HEK293 (cell line): ENCODE measurements around the gene GNAQ.

ENCODE experiments used
- CTCF ChIP-seq: fragments of 450-650 bp; formaldehyde crosslinking; IDR thresholded peaks from 2 replicates; pipeline ENCODE4 v1.5.1; 2016; ENCODE audit warnings: missing biosample characterization, missing genetic modification characterization
- KLF9 ChIP-seq: fragments of 450-650 bp; formaldehyde crosslinking; IDR thresholded peaks from 2 replicates; pipeline ENCODE4 v1.5.1; 2016; ENCODE audit warnings: missing biosample characterization, missing genetic modification characterization, low read depth
- PRDM4 ChIP-seq: fragments of 450-650 bp; formaldehyde crosslinking; IDR thresholded peaks from 2 replicates; pipeline ENCODE4 v1.5.1; 2017; ENCODE audit warnings: missing biosample characterization, missing genetic modification characterization
- RBAK ChIP-seq: fragments of 450-650 bp; formaldehyde crosslinking; IDR thresholded peaks from 2 replicates; pipeline ENCODE4 v1.5.1; 2016; ENCODE audit warnings: missing biosample characterization, missing genetic modification characterization
- TCF7L2 ChIP-seq: IDR thresholded peaks from 2 replicates; pipeline ENCODE4 v1.6.1; 2011; ENCODE audit warnings: low read depth, mild to moderate bottlenecking, inconsistent platforms, low read length, moderate library complexity, borderline replicate concordance
- ZNF10 ChIP-seq: fragments of 450-650 bp; formaldehyde crosslinking; IDR thresholded peaks from 2 replicates; pipeline ENCODE4 v1.5.1; 2017; ENCODE audit warnings: missing biosample characterization, missing genetic modification characterization
- ZNF133 ChIP-seq: fragments of 450-650 bp; formaldehyde crosslinking; IDR thresholded peaks from 2 replicates; pipeline ENCODE4 v1.5.1; 2016; ENCODE audit warnings: missing biosample characterization, missing genetic modification characterization
- ZNF324 ChIP-seq: fragments of 450-650 bp; formaldehyde crosslinking; IDR thresholded peaks from 2 replicates; pipeline ENCODE4 v1.5.1; 2016; ENCODE audit warnings: missing biosample characterization, missing genetic modification characterization
- ZNF366 ChIP-seq: fragments of 450-650 bp; formaldehyde crosslinking; conservative IDR thresholded peaks from 2 replicates; pipeline ENCODE4 v1.5.1; 2016; ENCODE audit warnings: missing biosample characterization, missing genetic modification characterization
- ZNF549 ChIP-seq: fragments of 450-650 bp; IDR thresholded peaks from 2 replicates; pipeline ENCODE4 v1.5.1; 2018; ENCODE audit warnings: missing biosample characterization, missing genetic modification characterization, mild to moderate bottlenecking, inconsistent platforms, moderate library complexity
- ZNF704 ChIP-seq: fragments of 450-650 bp; formaldehyde crosslinking; IDR thresholded peaks from 2 replicates; pipeline ENCODE4 v1.5.1; 2016; ENCODE audit warnings: missing biosample characterization, missing genetic modification characterization
- ZXDB ChIP-seq: fragments of 450-650 bp; formaldehyde crosslinking; IDR thresholded peaks from 2 replicates; pipeline ENCODE4 v1.5.1; 2016; ENCODE audit warnings: missing biosample characterization, missing genetic modification characterization
- TF ChIP-seq, protein P1 (sequence below): fragments of 450-650 bp; formaldehyde crosslinking; IDR thresholded peaks from 2 replicates; pipeline ENCODE4 v1.5.1; 2016; ENCODE audit warnings: missing biosample characterization, missing genetic modification characterization, borderline replicate concordance

- TF ChIP-seq ZNF366 (no peak), CTCF (no peak), TCF7L2 (no peak), RBAK (tag by site-specific recombination) (no peak), ZXDB (tag by site-specific recombination) (no peak), ZNF549 (tag by site-specific recombination) (no peak), ZNF324 (no peak), ZNF704 (tag by site-specific recombination) (no peak), ZNF10 (tag by site-specific recombination) (no peak), KLF9 (tag by site-specific recombination) (no peak), PRDM4 (no peak), ZNF133 (tag by site-specific recombination) (no peak)
- TF ChIP-seq, protein P1, sequence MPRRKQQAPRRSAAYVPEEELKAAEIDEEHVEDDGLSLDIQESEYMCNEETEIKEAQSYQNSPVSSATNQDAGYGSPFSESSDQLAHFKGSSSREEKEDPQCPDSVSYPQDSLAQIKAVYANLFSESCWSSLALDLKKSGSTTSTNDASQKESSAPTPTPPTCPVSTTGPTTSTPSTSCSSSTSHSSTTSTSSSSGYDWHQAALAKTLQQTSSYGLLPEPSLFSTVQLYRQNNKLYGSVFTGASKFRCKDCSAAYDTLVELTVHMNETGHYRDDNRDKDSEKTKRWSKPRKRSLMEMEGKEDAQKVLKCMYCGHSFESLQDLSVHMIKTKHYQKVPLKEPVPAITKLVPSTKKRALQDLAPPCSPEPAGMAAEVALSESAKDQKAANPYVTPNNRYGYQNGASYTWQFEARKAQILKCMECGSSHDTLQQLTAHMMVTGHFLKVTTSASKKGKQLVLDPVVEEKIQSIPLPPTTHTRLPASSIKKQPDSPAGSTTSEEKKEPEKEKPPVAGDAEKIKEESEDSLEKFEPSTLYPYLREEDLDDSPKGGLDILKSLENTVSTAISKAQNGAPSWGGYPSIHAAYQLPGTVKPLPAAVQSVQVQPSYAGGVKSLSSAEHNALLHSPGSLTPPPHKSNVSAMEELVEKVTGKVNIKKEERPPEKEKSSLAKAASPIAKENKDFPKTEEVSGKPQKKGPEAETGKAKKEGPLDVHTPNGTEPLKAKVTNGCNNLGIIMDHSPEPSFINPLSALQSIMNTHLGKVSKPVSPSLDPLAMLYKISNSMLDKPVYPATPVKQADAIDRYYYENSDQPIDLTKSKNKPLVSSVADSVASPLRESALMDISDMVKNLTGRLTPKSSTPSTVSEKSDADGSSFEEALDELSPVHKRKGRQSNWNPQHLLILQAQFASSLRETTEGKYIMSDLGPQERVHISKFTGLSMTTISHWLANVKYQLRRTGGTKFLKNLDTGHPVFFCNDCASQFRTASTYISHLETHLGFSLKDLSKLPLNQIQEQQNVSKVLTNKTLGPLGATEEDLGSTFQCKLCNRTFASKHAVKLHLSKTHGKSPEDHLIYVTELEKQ (tag by site-specific recombination): no peak
These were observed 135.2 kb downstream of the GNAQ start for GRCh38 chr9:77896269-77896937.
